ENCODE measurements around the gene ARAF.

DNA sequence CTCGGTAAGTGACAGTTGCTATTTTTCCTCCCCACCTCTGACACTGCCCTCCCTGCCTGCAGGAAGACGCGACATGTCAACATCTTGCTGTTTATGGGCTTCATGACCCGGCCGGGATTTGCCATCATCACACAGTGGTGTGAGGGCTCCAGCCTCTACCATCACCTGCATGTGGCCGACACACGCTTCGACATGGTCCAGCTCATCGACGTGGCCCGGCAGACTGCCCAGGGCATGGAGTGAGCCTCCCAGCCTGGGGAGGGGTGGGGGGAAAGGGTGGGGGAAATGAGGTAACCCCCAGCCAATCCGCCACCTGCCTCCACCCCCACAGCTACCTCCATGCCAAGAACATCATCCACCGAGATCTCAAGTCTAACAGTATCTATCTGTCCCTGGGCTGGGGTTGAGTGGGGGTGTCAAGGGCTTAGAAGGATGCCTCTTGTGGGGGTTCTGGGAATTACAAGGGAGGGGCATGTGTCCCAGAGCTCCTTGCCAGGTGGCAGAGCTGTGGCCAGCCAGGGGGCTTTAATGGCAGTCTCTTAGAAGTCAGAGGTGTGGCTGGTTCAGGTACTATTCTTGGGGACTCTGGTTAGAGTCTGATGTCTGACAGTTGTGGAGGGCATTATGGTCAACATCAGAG lies 7.8 kb downstream of the ARAF start:
- TF ChIP-seq POLR2A (IDR thresholded peaks at IDR 0.05), result no peak
- TF ChIP-seq, protein P1, sequence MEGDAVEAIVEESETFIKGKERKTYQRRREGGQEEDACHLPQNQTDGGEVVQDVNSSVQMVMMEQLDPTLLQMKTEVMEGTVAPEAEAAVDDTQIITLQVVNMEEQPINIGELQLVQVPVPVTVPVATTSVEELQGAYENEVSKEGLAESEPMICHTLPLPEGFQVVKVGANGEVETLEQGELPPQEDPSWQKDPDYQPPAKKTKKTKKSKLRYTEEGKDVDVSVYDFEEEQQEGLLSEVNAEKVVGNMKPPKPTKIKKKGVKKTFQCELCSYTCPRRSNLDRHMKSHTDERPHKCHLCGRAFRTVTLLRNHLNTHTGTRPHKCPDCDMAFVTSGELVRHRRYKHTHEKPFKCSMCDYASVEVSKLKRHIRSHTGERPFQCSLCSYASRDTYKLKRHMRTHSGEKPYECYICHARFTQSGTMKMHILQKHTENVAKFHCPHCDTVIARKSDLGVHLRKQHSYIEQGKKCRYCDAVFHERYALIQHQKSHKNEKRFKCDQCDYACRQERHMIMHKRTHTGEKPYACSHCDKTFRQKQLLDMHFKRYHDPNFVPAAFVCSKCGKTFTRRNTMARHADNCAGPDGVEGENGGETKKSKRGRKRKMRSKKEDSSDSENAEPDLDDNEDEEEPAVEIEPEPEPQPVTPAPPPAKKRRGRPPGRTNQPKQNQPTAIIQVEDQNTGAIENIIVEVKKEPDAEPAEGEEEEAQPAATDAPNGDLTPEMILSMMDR (IDR thresholded peaks at IDR 0.05), result no peak

Measured in lower leg skin (tissue), 3 donors.